HG03196 (cell line): ENCODE data around the gene TXNDC8.
"Not testable (repeated sequence)": the region's sequence is repeated elsewhere in the genome, so short reads cannot be mapped to it uniquely, and the experiment has no call there.

ENCODE experiments used
- ATAC-seq: cut with Tn5 transposase; IDR thresholded peaks from one replicate; pipeline ENCODE4 v1.9.1; 2021; ENCODE audit not compliant: unreplicated experiment

The TXNDC8 gene

GRCh38 chr9:110337727-110338126 lies at the start of gene TXNDC8:
TSS of gene TXNDC8 (minus strand) at chr9:110337863.
- no peak for ATAC-seq

- ATAC-seq = no peak
These were observed 45.8 kb upstream of the TXNDC8 start for GRCh38 chr9:110383491-110383890.

GRCh38 chr9:110382731-110383130 lies 45.1 kb upstream of the TXNDC8 start:
- ATAC-seq = no peak

GRCh38 chr9:110371411-110372007 lies 33.8 kb upstream of the TXNDC8 start:
- ATAC-seq = no peak

GRCh38 chr9:110370315-110370714 lies 32.7 kb upstream of the TXNDC8 start:
- ATAC-seq = no peak

GRCh38 chr9:110364451-110364850 lies 26.8 kb upstream of the TXNDC8 start:
- ATAC-seq = no peak

GRCh38 chr9:110358992-110359391 lies 21.3 kb upstream of the TXNDC8 start:
- ATAC-seq = not testable (repeated sequence)

- ATAC-seq = no peak
These were observed 19.8 kb upstream of the TXNDC8 start for GRCh38 chr9:110357505-110357904.

- no peak for ATAC-seq
These were observed 19.2 kb upstream of the TXNDC8 start for GRCh38 chr9:110356639-110357395.

GRCh38 chr9:110355911-110356310 lies 18.2 kb upstream of the TXNDC8 start:
- no peak for ATAC-seq

- no peak for ATAC-seq
These were observed 13.4 kb upstream of the TXNDC8 start for GRCh38 chr9:110351009-110351467.

- ATAC-seq = no peak
These were observed 8.7 kb upstream of the TXNDC8 start for GRCh38 chr9:110346325-110346724.

- ATAC-seq = no peak
These were observed 7.2 kb upstream of the TXNDC8 start for GRCh38 chr9:110344821-110345220.

GRCh38 chr9:110343551-110343950 lies 5.9 kb upstream of the TXNDC8 start:
- ATAC-seq = no peak

GRCh38 chr9:110340306-110340705 lies 2.6 kb upstream of the TXNDC8 start:
- no peak for ATAC-seq

- no peak for ATAC-seq
These were observed 480 bp upstream of the TXNDC8 start for GRCh38 chr9:110338143-110338542.

GRCh38 chr9:110336363-110336762 lies 1.3 kb downstream of the TXNDC8 start:
- ATAC-seq = no peak

- no peak for ATAC-seq
These were observed 2.8 kb downstream of the TXNDC8 start for GRCh38 chr9:110334871-110335270.

- no peak for ATAC-seq
These were observed 3.5 kb downstream of the TXNDC8 start for GRCh38 chr9:110334183-110334582.

GRCh38 chr9:110332766-110333165 lies 4.9 kb downstream of the TXNDC8 start:
- no peak for ATAC-seq

GRCh38 chr9:110330484-110331105 lies 7.1 kb downstream of the TXNDC8 start:
- no peak for ATAC-seq

GRCh38 chr9:110329639-110330230 lies 7.9 kb downstream of the TXNDC8 start:
- ATAC-seq = no peak
